HL-60 (cell line): ENCODE data around the gene OR10H5.

Source experiments
- CTCF ChIP-seq: IDR thresholded peaks from one replicate; pipeline ENCODE4 v1.5.1; 2011; ENCODE audit warnings: low read length, control low read depth, inconsistent platforms; ENCODE audit not compliant: insufficient read depth
- POLR2AphosphoS5 ChIP-seq: IDR thresholded peaks from 2 replicates; pipeline ENCODE4 v1.6.1; 2012; ENCODE audit warnings: low read depth
- REST ChIP-seq: IDR thresholded peaks from 2 replicates; pipeline ENCODE4 v1.6.1; 2012; ENCODE audit warnings: low read depth; ENCODE audit not compliant: insufficient replicate concordance

GRCh38 chr19:15841875-15842569 lies 54.6 kb downstream of the OR10H5 start:
- TF ChIP-seq CTCF (no peak), POLR2AphosphoS5 (no peak), REST (no peak)
